ENCODE results near the gene ACOT9.
"Not testable (repeated sequence)": the region's sequence is repeated elsewhere in the genome, so short reads cannot be mapped to it uniquely, and the experiment has no call there.

The ACOT9 gene

DNA sequence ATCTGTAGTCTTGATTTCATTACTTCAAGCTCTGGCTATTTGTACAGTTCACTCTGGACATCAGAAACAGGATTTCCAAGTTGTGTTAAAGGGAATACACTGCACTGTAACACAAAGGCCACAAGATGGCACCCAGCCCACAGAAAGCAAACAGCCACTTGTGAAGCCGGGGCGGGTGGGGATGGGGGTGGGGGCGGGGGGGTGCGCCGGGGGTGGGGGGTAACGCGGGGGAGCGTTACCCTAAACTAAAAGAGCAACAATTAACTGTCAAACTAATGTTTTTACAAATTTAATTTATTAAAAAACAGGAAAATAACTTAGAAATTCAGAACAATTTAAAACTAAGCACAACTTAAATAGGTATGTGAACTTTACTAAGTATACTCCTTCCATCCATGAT is 48.5 kb downstream of the ACOT9 start:
- peak; percentile 47 to 48 for DNase-seq

DNA sequence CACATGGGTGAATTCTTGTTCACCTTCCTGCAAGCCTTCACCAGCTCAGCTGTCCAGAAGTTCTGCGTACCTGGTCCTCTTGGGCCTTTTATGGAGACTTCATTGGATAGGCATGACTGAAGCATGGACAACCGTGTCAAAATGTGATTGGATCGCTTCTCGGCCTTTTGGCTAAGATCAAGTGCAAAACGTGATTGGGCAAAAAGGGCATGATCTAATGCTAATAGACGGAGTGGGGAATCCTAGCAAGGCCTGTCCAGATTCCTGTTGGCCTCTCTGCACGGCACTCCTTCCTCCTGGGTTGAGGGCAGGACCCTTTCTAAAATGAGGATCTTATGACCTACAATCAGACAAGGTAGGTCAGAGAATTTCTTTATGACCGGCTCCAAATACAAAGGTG is 50.9 kb downstream of the ACOT9 start:
- no peak for DNase-seq

GRCh38 chrX:23676486-23676885 is 66.6 kb downstream of the ACOT9 start:
- DNase-seq = not testable (repeated sequence)

GRCh38 chrX:23673108-23673507 is 70.0 kb downstream of the ACOT9 start:
- DNase-seq = no peak

GRCh38 chrX:23670528-23670927 is 72.5 kb downstream of the ACOT9 start:
- no peak for DNase-seq

GRCh38 chrX:23668335-23668734 is 74.7 kb downstream of the ACOT9 start:
- DNase-seq = no peak

- DNase-seq = peak; percentile 89 to 91
Observed at GRCh38 chrX:23667239-23668177, 75.6 kb downstream of the ACOT9 start, which contains the start of gene PRDX4. Gene PRDX4, plus strand, starts transcription at chrX:23667493. Its CDS starts 78 bp downstream, at chrX:23667571.

DNA sequence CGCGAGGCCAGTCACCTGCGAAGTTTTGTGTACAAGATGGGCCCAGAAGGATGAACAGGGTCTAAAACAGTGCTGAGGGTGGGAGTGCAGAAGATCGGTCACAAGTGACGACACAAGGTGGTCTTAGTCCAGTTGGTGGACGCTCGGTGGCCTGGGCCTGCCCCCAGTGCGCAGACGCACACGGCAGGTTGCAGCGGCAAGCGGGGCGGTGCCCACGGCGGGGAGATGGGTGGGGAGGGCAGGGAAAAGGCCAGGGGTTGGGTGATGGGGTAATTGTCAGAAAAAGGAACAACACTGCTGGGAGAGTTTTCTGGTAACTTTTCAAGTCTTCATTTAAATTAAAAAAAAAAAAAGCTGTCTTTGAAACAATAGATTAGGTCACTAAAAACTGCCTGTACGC is 76.8 kb downstream of the ACOT9 start:
- peak in 1 of 2 donors; percentile 16 for DNase-seq

DNA sequence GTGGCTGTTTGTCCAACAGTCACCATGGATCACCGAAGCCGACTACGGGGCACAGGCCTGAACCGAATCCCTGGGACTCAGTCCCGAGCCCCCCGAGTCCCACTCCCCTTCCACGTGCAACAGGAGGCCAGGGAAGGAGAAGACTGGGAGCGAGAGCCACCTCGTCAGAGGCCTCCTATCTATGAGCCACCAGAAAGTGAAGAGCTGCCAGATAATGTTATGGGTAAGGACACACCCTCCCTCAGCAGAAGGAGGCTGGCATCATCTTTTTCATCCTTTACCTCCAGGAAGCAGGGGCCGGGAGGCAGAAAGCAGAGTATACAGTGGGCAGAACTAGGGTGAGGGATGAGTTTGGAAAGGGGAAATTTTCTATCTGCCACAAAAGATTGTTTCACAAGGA is 78.6 kb downstream of the ACOT9 start:
- DNase-seq = no peak

- no peak for DNase-seq
Observed at GRCh38 chrX:23662853-23663252, 80.2 kb downstream of the ACOT9 start.

GRCh38 chrX:23662187-23662586 is 80.9 kb downstream of the ACOT9 start:
- no peak for DNase-seq

DNA sequence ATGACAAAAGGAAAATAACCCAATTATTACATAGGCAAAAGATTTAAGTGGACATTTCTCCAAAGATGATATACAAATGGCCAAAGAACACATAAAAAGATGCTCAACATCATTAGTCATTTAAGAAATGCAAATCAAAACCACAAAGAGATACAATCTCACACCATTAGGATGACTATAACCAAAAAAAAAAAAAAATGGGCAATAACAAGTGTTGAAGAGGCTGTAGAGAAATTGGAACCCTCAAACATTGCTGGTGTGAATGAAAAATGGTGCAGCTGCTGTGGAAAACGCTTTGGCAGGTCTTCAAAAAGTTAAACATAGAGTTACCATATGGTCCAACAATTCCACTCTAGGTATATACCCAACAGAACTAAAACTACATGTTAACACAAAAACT is 81.4 kb downstream of the ACOT9 start:
- DNase-seq = no peak

GRCh38 chrX:23660766-23661132 is 82.3 kb downstream of the ACOT9 start:
- no peak for DNase-seq

GRCh38 chrX:23660083-23660765 is 82.9 kb downstream of the ACOT9 start:
- DNase-seq = not testable (repeated sequence)

- DNase-seq = no peak
Observed at GRCh38 chrX:23659339-23659738, 83.7 kb downstream of the ACOT9 start.

GRCh38 chrX:23656684-23657083 is 86.4 kb downstream of the ACOT9 start:
- DNase-seq = no peak

GRCh38 chrX:23656091-23656490 is 87.0 kb downstream of the ACOT9 start:
- DNase-seq = no peak

Data from inflammatory macrophage (primary cell).